SHP77 (cell line): ENCODE data around the gene AMBP.
"Not testable (repeated sequence)": the region's sequence is repeated elsewhere in the genome, so short reads cannot be mapped to it uniquely, and the experiment has no call there.

Experiments used
- DNase-seq, 2 experiments: peaks; one replicate each; lab custom pipeline; 2025; lab: John Stamatoyannopoulos, UW

Gene AMBP

GRCh38 chr9:114091711-114092110 is 13.6 kb upstream of the AMBP start:
- DNase-seq, result no peak

GRCh38 chr9:114090798-114091197 is 12.7 kb upstream of the AMBP start:
- no peak for DNase-seq

GRCh38 chr9:114089206-114089840 is 11.2 kb upstream of the AMBP start:
- DNase-seq, result no peak

- DNase-seq, result no peak
These were observed 10.6 kb upstream of the AMBP start for GRCh38 chr9:114088571-114089170.

- DNase-seq, result no peak
These were observed 9.6 kb upstream of the AMBP start for GRCh38 chr9:114087721-114088120.

GRCh38 chr9:114086607-114087006 is 8.5 kb upstream of the AMBP start:
- DNase-seq, result no peak

GRCh38 chr9:114086009-114086408 is 7.9 kb upstream of the AMBP start:
- no peak for DNase-seq

GRCh38 chr9:114085387-114085789 is 7.3 kb upstream of the AMBP start:
- no peak for DNase-seq

GRCh38 chr9:114084282-114085073 is 6.4 kb upstream of the AMBP start:
- no peak for DNase-seq

- no peak for DNase-seq
These were observed 5.6 kb upstream of the AMBP start for GRCh38 chr9:114083666-114084065.

GRCh38 chr9:114082763-114083412 is 4.8 kb upstream of the AMBP start:
- DNase-seq, result not testable (repeated sequence)

GRCh38 chr9:114082017-114082762 is 4.1 kb upstream of the AMBP start:
- peak; percentile 78 to 86 for DNase-seq

- DNase-seq, result no peak
These were observed 3.4 kb upstream of the AMBP start for GRCh38 chr9:114081441-114082016.

- no peak for DNase-seq
These were observed 2.8 kb upstream of the AMBP start for GRCh38 chr9:114080773-114081440.

GRCh38 chr9:114080195-114080772 is 2.2 kb upstream of the AMBP start:
- no peak for DNase-seq

- no peak for DNase-seq
These were observed 669 bp upstream of the AMBP start for GRCh38 chr9:114078781-114079156.

- DNase-seq, result no peak
These were observed 800 bp downstream of the AMBP start for GRCh38 chr9:114077162-114077837.

- no peak for DNase-seq
These were observed 1.6 kb downstream of the AMBP start for GRCh38 chr9:114076237-114077161.

- no peak for DNase-seq
These were observed 2.5 kb downstream of the AMBP start for GRCh38 chr9:114075602-114076001.
